H9 (cell line): ENCODE results near the gene LIMA1. TPM values are rescaled to one million over a fixed set of nuclear protein-coding genes. Genes with fewer than 3 reads are reported as not detected.

Experiments
- DNase-seq: peaks from one replicate; pipeline ENCODE4 v3.0.0-alpha.2; 2017
- H2AFZ ChIP-seq: one replicate; pipeline ENCODE4 v1.6.1; 2013; ENCODE audit warnings: mild to moderate bottlenecking, low read length, control low read depth, moderate library complexity
- H2AK5ac ChIP-seq: 2 replicates; pipeline ENCODE4 v1.6.1; 2013; ENCODE audit warnings: low read length, control low read depth, mixed read lengths; ENCODE audit not compliant: insufficient read length
- H2BK120ac ChIP-seq: one replicate; pipeline ENCODE4 v1.6.1; 2013; ENCODE audit warnings: low read depth, mild to moderate bottlenecking, low read length, control low read depth, inconsistent platforms; ENCODE audit not compliant: poor library complexity, severe bottlenecking
- H2BK12ac ChIP-seq: 2 replicates; pipeline ENCODE4 v1.6.1; 2013; ENCODE audit warnings: low read length, control low read depth, mixed read lengths, low read depth; ENCODE audit not compliant: insufficient read length
- H2BK15ac ChIP-seq: 2 replicates; pipeline ENCODE4 v1.6.1; 2013; ENCODE audit warnings: low read depth, low read length, control low read depth
- H2BK20ac ChIP-seq: one replicate; pipeline ENCODE4 v1.6.1; 2013; ENCODE audit warnings: low read depth, mild to moderate bottlenecking, low read length, control low read depth, inconsistent platforms; ENCODE audit not compliant: poor library complexity, severe bottlenecking
- H2BK5ac ChIP-seq: 2 replicates; pipeline ENCODE4 v1.6.1; 2013; ENCODE audit warnings: low read length, control low read depth, mixed read lengths; ENCODE audit not compliant: insufficient read length
- H3K14ac ChIP-seq: 2 replicates; pipeline ENCODE4 v1.6.1; 2013; ENCODE audit warnings: low read length, control low read depth; ENCODE audit not compliant: insufficient read depth
- H3K18ac ChIP-seq: 2 replicates; pipeline ENCODE4 v1.6.1; 2013; ENCODE audit warnings: low read depth, mild to moderate bottlenecking, mixed read lengths, low read length, control low read depth; ENCODE audit not compliant: insufficient read length
- H3K23ac ChIP-seq: 2 replicates; pipeline ENCODE4 v1.6.1; 2013; ENCODE audit warnings: low read length, control low read depth, mixed read lengths, low read depth; ENCODE audit not compliant: insufficient read length
- H3K23me2 ChIP-seq: 2 replicates; pipeline ENCODE4 v1.6.1; 2013; ENCODE audit warnings: low read depth, mild to moderate bottlenecking, mixed read lengths, low read length, control low read depth; ENCODE audit not compliant: insufficient read length, poor library complexity, severe bottlenecking
- H3K27ac ChIP-seq: 2 replicates; pipeline ENCODE4 v1.5.1; 2013; ENCODE audit warnings: low read length, control low read depth, mixed read lengths, low read depth; ENCODE audit not compliant: insufficient read length
- H3K27me3 ChIP-seq: 2 replicates; pipeline ENCODE4 v1.6.1; 2013; ENCODE audit warnings: low read length, control low read depth, inconsistent platforms; ENCODE audit not compliant: insufficient read depth
- H3K4ac ChIP-seq: 2 replicates; pipeline ENCODE4 v1.6.1; 2013; ENCODE audit warnings: low read depth, mild to moderate bottlenecking, control low read depth, inconsistent platforms, low read length, moderate library complexity
- H3K4me1 ChIP-seq: 2 replicates; pipeline ENCODE4 v1.6.1; 2013; ENCODE audit warnings: low read length, control low read depth, inconsistent platforms; ENCODE audit not compliant: insufficient read depth
- H3K4me2 ChIP-seq: 2 replicates; pipeline ENCODE4 v1.6.1; 2013; ENCODE audit warnings: low read length, control low read depth, mixed read lengths; ENCODE audit not compliant: insufficient read length, insufficient read depth
- H3K56ac ChIP-seq: 2 replicates; pipeline ENCODE4 v1.6.1; 2013; ENCODE audit warnings: low read depth, mild to moderate bottlenecking, mixed read lengths, low read length, control low read depth; ENCODE audit not compliant: insufficient read length
- H3K79me1 ChIP-seq: 2 replicates; pipeline ENCODE4 v1.6.1; 2013; ENCODE audit warnings: low read depth, mild to moderate bottlenecking, moderate library complexity, low read length, control low read depth, inconsistent platforms; ENCODE audit not compliant: insufficient read depth, poor library complexity, severe bottlenecking
- H3K79me2 ChIP-seq: 2 replicates; pipeline ENCODE4 v1.6.1; 2013; ENCODE audit warnings: low read length, control low read depth, inconsistent platforms; ENCODE audit not compliant: insufficient read depth
- H3K9ac ChIP-seq: 2 replicates; pipeline ENCODE4 v1.6.1; 2013; ENCODE audit warnings: low read length, control low read depth, mixed read lengths; ENCODE audit not compliant: insufficient read length; ENCODE audit errors: extremely low read depth
- H3K9me3 ChIP-seq: one replicate; pipeline ENCODE4 v1.6.1; 2013; ENCODE audit warnings: low read depth, low read length, inconsistent platforms; ENCODE audit not compliant: control insufficient read depth
- H3T11ph ChIP-seq: one replicate; pipeline ENCODE4 v1.6.1; 2013; ENCODE audit warnings: mild to moderate bottlenecking, low read length, control low read depth, inconsistent platforms
- H4K20me1 ChIP-seq: one replicate; pipeline ENCODE4 v1.6.1; 2013; ENCODE audit not compliant: control insufficient read depth, insufficient read length, insufficient read depth
- H4K5ac ChIP-seq: 2 replicates; pipeline ENCODE4 v1.6.1; 2013; ENCODE audit warnings: low read depth, mild to moderate bottlenecking, mixed read lengths, low read length, control low read depth; ENCODE audit not compliant: insufficient read length
- H4K8ac ChIP-seq: replicated peaks from 2 replicates; pipeline ENCODE4 v1.6.1; 2013; ENCODE audit warnings: low read length, control low read depth, mixed read lengths, low read depth; ENCODE audit not compliant: insufficient read length
- H4K91ac ChIP-seq: 2 replicates; pipeline ENCODE4 v1.6.1; 2013; ENCODE audit warnings: low read depth, mild to moderate bottlenecking, moderate library complexity, mixed read lengths, low read length, control low read depth; ENCODE audit not compliant: insufficient read length
- H3K27ac Mint-ChIP-seq, 3 experiments: 2 replicates in 2 of 3; 3 replicates in 1 of 3; pipeline ENCODE4 v1.8.0; 2020 to 2021; ENCODE audit warnings: mixed read lengths in 3 of 3, mild to moderate bottlenecking in 1 of 3, moderate library complexity in 1 of 3
- H3K27me3 Mint-ChIP-seq: 2 replicates; pipeline ENCODE4 v1.8.0; 2021; ENCODE audit warnings: low read depth, mild to moderate bottlenecking, moderate library complexity, mixed read lengths
- H3K36me3 Mint-ChIP-seq, 3 experiments: 2 replicates in 2 of 3; 3 replicates in 1 of 3; pipeline ENCODE4 v1.8.0; 2020 to 2021; ENCODE audit warnings: low read depth in 3 of 3, mixed read lengths in 3 of 3; ENCODE audit not compliant: insufficient read depth in 1 of 3
- H3K4me1 Mint-ChIP-seq, 2 experiments: 2 replicates each; pipeline ENCODE4 v1.8.0; 2020; ENCODE audit warnings: mixed read lengths in 2 of 2
- H3K4me3 Mint-ChIP-seq, 2 experiments: 2 replicates in 1 of 2; 3 replicates in 1 of 2; pipeline ENCODE4 v1.8.0; 2020 to 2021; ENCODE audit warnings: mild to moderate bottlenecking in 2 of 2, mixed read lengths in 2 of 2, moderate library complexity in 1 of 2
- H3K9me3 Mint-ChIP-seq, 2 experiments: 2 replicates in 1 of 2; 3 replicates in 1 of 2; pipeline ENCODE4 v1.8.0; 2020; ENCODE audit warnings: mild to moderate bottlenecking in 2 of 2, mixed read lengths in 2 of 2, moderate library complexity in 1 of 2
- WGBS: extraction: QIAGEN DNeasy Blood & Tissue Kit; methylation state at CpG from one replicate; pipeline ENCODE4 v1.1.7; 2013; ENCODE audit warnings: missing lambda C conversion rate, low lambda C conversion rate, mixed read lengths; ENCODE audit not compliant: insufficient read length; ENCODE audit errors: extremely low coverage; 5-methylcytosine and 5-hydroxymethylcytosine counted together
- total RNA-seq: library from RNA; stranded (reverse); gene quantifications from 2 replicates; pipeline ENCODE4 v1.2.1, GENCODE V29; 2021
- TF ChIP-seq, protein P1 (sequence below): fragments of 200-600 bp; sonication (generic); conservative IDR thresholded peaks from 3 replicates; pipeline ENCODE4 v1.8.0; 2021; ENCODE audit warnings: antibody characterized with exemption, mild to moderate bottlenecking

LIMA1 gene
- total RNA-seq, 1 experiment from 2014 or later, result 40.8 TPM

DNA sequence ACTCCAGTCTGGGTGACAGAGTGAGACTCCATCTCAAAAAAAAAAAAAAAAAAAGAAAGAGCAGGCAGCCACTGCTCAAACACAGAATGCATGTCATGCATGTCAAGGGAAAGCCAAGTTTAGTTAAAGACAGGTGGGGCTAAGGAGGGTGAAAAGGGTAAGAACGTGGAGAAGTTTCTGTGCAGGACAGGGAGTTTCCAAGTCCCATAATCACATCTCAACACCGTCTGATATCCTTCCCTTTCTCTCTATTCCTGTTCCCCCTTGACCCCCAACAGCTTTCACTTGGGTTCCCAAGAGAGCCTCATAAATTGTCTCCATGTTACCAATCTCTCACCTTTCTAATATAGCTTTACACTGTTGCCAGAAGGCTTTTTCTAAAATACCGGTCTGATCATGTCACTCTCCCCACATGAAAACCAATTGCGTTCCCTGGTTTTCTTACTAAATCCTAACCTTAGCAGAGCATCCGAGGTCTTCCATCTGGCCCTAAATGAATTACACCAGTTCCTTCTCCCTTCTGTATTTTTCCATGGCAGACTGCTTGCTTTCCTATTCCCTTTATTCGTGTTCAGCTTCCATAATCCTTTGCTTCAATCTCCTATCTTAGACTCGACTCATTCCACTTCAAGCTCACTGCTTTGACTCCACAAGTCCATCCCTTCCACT lies 37.0 kb downstream of the LIMA1 start:
- no peak overlapping the region for H4K8ac ChIP-seq
- H3K23me2 ChIP-seq, result no peaks in the 10 kb centered on the region
- no peak overlapping the region for H2AK5ac ChIP-seq
- H3K9me3 Mint-ChIP-seq, result no peaks in the 10 kb centered on the region
- H2BK15ac ChIP-seq, result no peak overlapping the region
- no peak overlapping the region for H3K27ac Mint-ChIP-seq
- no peak overlapping the region for H2BK20ac ChIP-seq
- H3K36me3 Mint-ChIP-seq, result no peaks in the 10 kb centered on the region; a peak in 1 of 7 replicates
- H4K91ac ChIP-seq, result no peak overlapping the region
- H3K4me2 ChIP-seq, result no peak overlapping the region
- no peaks in the 10 kb centered on the region for H3K27me3 ChIP-seq
- H3K4me1 Mint-ChIP-seq, result peaks cover 3 to 10% of the 10 kb centered on the region in 2 experiments; a peak in 2 of 4 replicates
- no peak overlapping the region for H2AFZ ChIP-seq
- no peaks in the 10 kb centered on the region for H3K79me1 ChIP-seq
- TF ChIP-seq, protein P1, sequence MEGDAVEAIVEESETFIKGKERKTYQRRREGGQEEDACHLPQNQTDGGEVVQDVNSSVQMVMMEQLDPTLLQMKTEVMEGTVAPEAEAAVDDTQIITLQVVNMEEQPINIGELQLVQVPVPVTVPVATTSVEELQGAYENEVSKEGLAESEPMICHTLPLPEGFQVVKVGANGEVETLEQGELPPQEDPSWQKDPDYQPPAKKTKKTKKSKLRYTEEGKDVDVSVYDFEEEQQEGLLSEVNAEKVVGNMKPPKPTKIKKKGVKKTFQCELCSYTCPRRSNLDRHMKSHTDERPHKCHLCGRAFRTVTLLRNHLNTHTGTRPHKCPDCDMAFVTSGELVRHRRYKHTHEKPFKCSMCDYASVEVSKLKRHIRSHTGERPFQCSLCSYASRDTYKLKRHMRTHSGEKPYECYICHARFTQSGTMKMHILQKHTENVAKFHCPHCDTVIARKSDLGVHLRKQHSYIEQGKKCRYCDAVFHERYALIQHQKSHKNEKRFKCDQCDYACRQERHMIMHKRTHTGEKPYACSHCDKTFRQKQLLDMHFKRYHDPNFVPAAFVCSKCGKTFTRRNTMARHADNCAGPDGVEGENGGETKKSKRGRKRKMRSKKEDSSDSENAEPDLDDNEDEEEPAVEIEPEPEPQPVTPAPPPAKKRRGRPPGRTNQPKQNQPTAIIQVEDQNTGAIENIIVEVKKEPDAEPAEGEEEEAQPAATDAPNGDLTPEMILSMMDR, result no peak
- DNase-seq, result no peak
- H3T11ph ChIP-seq, result no peak overlapping the region
- no peak overlapping the region for H3K4ac ChIP-seq
- H3K56ac ChIP-seq, result no peak overlapping the region
- H2BK120ac ChIP-seq, result no peak overlapping the region
- H3K9me3 ChIP-seq, result no peaks in the 10 kb centered on the region
- no peaks in the 10 kb centered on the region for H3K4me1 ChIP-seq
- H2BK5ac ChIP-seq, result no peak overlapping the region
- H2BK12ac ChIP-seq, result no peak overlapping the region
- H3K23ac ChIP-seq, result no peak overlapping the region
- H3K18ac ChIP-seq, result no peak overlapping the region
- no peak overlapping the region for H3K14ac ChIP-seq
- no peak overlapping the region for H3K27ac ChIP-seq
- no peaks in the 10 kb centered on the region for H3K79me2 ChIP-seq
- H3K4me3 Mint-ChIP-seq, result no peak overlapping the region
- no CpG with 5 or more reads among the region's 7 CpGs for WGBS
- no peak overlapping the region for H4K5ac ChIP-seq
- no peak overlapping the region for H3K9ac ChIP-seq
- no peaks in the 10 kb centered on the region; the same call in 1 of the 2 replicates for H3K27me3 Mint-ChIP-seq
- no peaks in the 10 kb centered on the region for H4K20me1 ChIP-seq
